Right lung (tissue), 5 donors: ENCODE results near the gene EPHA4. TPM values are rescaled to one million over a fixed set of nuclear protein-coding genes. Genes with fewer than 3 reads are reported as not detected.
"Not testable (repeated sequence)": the region's sequence is repeated elsewhere in the genome, so short reads cannot be mapped to it uniquely, and the experiment has no call there.

Source experiments
- DNase-seq, 2 donors: peaks; one replicate each; pipeline ENCODE4 v3.0.0-alpha.2; 2013
- polyA plus RNA-seq, 5 donors: library from polyadenylated mRNA; unstranded; fragments of 120-200 nt; gene quantifications; one replicate each; pipeline versions ENCODE4 v1.2.1 to v1.2.3, GENCODE V29; 2013; ENCODE audit warnings: inconsistent platforms in 1 of 5, low replicate concordance in 1 of 5; ENCODE audit not compliant: insufficient read length in 5 of 5, insufficient read depth in 1 of 5

Gene EPHA4
- polyA plus RNA-seq, 5 donors: 18.6 to 28.5 (median 27.8) TPM

DNA sequence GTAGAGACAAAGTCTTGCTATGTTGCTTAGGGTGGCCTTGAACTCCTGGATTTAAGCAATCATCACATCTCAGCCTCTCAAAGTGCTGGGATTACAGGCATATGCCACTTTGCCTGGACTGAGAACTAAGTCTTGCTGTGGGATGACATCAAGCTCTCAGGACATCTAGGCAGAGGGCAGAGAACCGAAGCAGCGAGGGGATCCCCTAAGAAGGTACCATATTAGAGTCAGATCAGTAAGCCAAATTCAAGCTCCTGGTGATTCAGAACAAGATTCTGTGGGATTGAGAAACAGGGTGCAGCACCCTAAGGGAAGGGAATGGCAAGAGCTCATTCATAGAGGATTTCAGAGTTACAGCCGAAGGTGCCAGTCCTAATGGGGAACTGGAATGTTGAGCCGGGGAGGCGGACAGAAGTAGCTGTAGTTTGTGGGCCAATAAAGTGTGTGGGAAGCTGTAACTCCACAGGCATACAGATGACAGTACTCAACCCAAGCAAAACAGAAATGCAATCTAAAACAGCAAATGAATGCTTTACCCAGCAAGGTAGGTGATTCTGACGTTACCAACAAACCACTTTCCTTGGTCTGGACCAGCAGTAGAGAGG, 30.9 kb downstream of the EPHA4 start:
- DNase-seq: no peak

DNA sequence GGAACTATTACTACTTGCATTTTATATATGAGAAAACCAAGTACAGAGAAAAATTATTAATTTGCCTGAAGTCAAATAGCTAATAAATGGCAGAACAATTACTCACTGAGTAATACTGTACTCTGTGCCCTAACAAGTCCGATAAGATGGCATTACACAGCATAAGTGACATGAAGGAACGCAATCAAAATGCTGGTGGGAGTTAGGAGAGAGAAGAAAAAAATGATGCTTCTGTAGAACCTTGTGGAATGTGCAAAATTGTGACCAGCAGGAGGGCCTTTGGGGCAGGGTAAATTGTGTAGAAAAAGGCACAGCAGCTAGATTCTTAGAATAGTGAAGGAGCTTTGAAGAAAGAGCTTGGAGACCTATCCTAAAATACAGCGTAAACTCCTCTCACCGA, 32.9 kb downstream of the EPHA4 start:
- no peak for DNase-seq

DNA sequence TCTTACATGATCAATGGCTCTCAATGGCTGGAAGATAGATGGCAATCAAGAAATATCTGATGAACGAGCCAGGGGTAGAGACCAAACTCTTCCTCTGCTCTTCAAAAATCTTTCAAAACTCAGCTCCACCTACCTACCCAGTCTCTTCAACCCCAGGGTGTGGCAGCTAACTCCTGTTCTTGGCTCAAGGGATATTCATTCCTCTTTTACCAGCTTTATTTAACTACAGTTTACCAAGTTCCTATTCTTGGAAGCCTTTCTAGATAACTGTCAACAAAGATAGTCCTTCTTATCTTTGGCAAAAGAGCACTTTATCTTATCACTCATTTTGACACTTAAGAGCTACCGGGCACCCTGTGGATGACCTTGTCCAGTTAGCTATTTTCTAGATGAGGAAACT, 36.3 kb downstream of the EPHA4 start:
- no peak for DNase-seq

DNA sequence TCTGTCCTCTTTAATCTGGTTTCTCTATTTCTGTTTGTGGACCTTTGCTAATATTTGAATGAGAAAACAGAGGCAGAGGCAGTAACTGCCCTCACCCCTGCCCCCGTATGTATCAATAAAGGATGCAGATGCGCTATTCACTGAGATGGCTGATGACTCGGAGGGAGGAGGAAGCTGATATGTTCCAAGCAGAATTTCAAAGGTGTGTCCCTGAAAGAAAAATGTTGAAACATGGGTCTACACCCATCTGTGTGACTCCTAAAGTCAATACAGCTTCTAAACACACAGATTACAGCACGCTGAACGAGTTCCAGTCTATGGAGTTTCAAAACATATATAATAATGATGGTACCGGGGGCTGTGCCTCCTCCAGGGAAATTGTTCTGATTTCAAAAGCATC, 38.8 kb downstream of the EPHA4 start:
- DNase-seq: no peak

DNA sequence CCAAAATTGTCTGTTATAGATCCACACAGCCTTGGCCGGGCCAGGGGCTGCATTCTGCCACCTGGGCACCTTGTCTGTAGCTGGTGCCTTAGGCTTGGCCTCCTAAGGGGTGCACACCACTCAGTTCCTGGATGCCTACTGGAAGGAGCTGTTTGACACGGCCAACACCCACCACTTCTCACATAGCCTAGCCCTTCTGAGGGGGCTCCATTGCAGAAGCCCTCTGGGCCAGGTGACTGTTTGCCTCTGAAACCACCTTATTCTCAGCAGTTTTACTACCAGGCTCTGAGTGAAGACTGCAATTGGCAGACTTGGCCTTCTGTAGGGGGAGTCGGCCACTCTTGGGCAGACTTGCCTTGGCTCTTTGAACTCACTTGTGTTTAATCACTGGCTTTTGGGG, 39.5 kb downstream of the EPHA4 start:
- no peak for DNase-seq

DNA sequence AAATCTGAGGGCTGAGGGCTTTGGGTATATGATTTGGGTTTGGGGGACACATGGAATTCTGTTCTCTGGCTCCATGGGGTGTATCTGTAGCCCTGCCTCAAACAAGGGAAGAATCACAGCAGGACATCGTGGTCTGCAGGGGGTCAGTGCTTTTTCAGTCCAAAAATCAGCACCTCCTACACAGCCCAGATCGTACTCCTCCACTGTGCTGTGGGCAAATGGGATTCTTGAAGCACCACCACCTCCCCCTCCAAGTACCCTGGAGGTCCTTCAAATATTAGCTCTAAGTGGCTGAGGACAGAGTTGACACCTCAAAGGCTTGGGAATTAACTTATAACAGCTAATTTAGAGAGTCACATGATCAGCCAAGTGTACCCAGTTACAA, 41.5 kb downstream of the EPHA4 start:
- DNase-seq: no peak

DNA sequence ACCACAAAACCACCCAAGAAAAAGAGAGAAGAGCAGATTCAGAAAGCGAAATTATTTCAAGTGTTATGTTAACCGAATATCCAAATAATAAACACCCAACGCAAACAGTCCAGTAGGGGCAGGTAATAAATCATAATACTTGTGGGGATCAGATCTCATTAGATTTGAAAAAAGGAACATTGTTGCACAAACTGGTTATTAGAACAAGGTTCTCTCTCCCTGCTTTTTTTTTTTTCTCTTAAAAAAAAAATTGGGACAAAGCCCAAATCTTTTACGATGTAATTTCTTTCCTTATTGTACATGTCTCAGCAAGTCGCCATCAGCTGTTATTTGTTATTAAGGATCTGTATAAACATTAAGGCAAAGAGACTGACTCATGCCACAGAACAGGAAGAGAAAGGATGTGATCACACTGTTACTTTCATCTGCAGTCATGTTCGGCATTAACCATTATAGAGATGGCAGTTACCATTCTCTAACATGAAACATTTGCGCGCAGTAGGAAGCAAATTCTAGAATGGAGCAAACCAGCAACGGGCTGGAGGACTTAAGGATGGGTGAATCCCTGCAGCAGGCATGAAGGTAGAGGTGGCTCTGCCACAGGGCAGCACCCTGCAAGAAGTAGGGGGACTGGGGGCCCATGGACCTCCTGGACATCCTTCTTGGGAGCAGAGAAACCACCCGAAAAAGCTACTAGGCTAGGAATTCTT, 42.0 kb downstream of the EPHA4 start:
- no peak for DNase-seq

DNA sequence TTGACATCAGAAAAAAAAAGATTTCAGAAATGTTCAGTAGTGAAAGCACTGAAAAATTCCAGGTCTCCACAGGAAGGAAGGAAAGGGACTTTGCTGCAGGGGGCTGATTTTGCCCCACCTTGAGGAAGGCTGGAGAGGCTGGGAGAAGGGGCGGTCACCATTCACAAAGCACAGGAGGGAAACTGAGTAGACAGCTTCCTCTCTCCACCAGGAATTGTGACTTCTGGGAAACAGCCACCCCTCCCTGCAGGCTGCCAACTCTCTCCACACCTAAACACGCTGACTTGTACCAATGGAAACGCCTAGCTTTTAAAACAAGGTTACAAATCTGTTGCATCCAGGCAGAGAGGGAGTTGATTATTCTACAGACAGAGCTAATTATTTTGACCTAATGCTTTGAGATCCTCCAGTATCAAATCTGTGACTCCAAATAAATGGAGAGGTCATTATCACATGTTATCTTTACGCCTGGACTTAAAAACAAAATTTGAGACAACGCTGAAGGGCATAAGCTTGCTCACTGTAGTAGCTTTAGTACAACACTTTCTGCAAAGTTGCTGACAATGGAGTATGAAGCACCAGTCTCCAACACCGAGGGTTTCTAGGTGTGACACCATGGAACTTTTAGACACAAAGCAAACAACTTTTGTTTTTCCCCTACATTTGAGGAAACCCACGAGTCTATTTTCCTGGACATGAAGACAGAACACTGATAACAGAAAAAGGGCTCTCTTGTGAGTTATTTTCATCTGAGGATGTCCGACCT, 42.7 kb downstream of the EPHA4 start:
- DNase-seq: no peak

DNA sequence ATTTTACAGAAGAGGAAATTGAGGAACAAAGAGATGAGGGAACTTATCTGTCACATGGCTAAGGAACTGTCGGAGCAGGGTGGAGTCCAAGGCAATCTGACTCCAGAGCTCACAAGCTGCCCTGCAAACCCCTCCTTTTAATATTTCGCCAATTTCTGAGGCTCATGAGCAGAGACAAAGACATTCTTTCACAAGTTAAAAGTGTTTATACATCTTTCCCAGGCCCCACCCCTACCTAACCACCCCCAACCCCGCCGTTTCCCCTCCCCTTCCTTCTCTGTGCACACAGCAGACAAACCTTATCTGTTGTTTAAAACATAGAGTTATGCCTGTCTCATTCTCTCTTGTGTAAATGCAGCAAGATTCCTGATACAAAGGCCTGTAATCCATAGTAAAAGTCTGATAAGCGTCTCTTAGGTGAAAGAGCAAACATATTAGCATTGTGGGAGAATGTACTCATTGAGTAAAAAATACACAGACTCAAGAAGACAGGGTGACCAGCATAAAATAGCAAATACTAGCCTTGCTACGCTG, 44.3 kb downstream of the EPHA4 start:
- no peak for DNase-seq

DNA sequence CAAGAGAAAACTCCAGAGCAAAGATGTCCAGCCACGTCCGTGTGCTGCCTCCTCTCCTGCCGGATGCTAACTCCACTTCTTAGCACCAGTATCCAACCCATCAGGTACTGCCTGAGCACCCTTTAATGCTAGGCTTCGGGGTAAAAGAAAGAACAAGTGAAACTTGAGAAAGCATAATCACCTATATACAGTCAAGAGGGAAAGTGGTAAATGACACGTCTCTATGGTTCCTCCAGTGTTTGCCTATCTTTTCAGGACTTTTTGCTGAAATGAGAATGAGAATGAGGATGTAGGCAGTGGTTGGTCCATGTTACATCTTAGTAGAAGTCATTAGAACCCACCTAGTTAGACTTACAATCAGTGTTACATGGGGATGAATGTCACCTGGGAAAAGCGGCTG, 47.9 kb downstream of the EPHA4 start:
- no peak for DNase-seq

DNA sequence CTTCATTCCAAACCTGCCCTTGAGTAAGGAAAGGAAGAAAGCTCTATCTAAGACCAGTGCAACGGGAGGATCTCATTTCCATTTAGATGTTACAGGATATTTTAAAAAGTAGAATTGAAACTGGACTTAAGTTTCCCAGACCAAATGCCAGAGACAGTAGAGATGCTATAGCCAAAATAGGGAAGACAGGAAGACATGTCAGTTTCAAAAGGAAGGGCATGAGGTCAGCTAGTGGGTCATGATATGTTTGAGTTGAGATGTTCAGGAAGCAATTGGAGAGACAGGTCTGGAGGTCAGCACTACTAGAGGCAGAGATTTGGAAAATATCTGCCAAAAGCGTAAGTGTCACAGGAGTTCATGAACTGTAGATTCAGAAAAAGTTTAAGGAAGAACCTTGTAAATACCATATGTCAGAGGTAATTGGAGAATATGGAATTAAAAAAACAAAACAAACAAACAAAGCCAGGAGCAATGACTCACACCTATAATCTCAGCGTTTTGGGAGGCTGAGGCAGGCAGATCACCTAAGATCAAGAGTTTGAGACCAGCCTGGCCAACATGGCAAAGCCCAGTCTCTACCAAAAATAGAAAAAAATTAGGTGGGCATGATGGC, 50.8 kb downstream of the EPHA4 start:
- DNase-seq: no peak

DNA sequence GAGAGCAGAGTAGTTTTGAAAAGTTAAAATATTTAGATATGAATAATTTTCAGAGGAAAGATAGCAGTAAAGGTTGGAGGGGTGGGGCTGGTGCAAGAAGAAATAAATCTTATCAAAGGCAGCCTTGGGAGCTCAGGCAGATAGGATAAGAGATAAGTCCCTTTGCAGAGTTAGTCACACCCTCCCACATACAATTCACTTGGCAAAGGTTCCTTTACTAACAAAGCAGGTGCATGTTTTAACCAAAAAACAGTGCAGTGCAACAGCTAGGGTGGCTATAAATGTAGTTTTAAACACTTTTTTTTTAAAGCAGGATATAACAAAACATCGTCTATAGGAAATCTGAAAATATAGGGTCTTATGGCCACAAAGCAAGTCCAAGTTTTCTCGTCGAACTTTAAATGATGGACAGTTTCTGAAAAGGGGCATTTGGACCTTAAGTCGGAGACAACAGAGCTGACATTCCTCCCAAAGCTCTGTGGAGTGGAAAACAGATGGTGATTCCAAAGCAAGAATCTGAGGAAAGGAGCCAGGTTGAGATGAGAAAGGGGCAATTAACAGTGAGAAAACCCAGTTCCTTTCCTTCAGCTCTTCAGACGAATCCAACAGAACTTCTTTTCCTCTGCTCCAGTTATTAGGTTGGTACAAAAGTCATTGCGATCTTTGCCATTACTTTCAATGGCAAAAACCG, 53.0 kb downstream of the EPHA4 start:
- no peak for DNase-seq

DNA sequence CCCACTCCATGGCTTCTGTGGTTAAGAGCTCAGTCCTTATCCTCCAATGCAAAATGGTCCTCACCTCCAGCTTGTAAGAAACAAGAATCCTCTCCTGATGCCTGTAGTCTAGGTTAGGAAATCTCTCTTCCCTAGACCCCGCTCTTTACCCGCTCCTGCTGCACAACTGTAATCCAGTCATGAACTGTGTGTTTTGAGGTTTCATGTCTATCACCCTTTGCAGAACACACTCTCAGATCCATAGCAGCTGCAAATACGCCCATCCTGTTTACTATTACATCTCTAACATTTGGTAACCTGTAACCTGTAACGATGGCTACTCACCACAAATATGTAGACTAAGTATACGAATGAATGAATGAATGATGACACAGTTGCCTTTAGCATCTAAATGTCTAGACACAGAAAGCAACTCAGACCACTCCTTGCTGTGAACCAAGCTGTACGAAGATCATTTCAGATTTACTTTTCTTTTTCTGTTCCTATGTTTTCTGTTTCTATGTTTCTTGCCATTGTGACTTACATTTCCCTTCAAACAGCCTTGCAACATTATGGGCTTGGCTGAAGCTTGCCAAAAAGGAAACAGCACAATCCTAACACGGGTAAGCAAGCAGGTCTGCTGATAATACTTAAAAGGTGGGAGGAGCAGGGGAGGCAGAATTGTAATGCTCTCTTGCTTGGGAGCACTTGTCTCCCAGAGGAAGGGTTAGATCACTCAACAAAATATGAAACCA, 53.7 kb downstream of the EPHA4 start:
- DNase-seq: no peak

DNA sequence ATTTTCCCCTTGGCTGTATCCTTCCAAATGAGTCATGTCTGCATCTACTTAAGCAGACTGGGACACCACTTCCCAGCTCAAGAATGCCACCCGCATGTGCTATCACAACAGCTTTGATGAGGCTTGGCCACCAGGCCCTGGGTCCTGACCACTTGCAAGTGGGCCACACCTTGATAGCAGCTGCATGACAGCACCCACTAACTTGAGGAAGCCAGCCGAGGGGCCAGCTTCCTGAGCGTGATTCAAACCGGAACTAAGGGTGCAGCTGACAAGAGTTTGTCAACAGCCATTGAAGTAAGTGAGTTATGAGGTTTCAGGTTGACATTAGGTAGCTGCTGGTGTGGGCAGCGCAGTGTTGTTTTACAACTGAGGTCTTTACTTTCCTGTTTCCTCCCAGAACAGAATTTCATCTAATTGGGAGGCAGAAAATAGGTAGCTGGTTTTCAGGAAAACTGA, 54.4 kb downstream of the EPHA4 start:
- DNase-seq: no peak

DNA sequence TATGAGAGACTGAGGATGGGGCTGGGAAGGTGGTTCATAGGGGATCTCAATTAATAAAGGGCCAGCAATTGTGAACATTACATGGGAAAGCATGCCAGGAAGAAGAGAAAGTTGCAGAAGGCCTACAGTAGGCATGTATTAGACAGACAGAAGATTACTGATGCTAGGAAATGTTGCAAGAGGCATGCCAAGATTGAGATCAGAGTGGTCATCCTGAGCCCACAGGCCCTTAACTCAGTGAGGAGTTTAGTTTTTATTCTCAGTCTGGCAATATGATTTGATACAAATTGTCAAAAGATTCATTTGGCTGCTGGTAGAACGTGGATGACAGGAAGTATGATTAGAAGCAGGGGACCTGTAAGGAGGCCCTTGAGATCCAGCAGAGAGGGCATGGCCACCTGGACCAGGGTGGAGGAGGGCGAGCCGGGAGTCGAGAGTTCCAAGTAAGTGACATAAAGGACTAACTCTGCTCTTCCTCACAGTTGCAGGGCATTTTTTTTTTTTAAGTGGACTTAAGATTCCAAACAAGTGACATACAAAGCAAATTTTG, 54.9 kb downstream of the EPHA4 start:
- DNase-seq: no peak

DNA sequence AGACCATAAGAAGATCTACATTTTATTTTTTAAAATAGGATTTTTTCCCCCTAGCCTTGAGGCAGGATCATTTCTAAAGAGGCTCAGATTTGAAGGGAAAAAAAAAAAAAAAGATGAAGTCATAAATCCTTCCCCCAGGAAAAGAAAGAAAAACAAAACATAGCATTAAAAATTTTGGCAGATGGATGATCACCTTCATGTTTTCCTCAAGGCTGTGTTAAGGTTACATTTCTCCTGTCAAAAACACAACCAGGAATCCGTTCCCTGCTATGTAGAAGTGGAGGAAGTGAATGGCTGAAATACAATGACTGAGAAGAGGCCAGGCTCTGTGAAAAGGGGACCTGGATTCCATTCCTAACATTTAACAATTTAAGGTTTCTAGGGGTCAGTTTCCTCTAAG, 56.2 kb downstream of the EPHA4 start:
- no peak for DNase-seq

DNA sequence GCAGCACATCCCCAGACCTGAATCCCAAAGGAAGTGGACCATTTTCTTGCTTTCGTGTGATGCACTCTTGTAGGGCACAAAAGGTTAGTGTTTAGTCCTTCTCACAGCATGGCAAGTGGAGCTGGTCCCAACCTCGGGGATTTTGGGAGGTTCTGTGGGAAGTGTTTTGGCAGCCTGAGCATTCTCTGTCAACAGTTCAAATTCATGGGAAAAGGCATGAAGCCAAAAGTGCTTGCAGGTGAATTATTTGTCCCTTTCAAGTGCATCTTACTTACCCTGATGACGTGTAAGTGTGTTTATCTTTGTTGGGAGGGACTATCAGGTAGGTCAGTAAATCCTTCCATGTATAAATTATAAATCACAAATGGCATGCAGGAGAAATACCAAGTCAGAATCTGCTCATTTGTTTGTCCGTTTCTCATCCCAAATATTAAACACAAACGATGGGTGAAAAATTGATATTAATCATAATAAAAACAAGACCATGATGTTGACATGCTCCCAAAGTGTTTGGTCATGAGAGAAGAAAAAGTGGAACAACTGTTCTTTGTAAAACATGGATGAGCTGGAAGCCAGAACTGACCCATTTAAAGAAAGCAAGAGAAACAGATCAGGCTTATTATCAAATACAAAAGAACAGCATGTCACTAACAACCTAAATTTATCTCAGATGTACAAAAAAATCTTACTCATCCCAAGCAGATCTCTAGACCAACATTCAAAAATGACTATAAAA, 57.6 kb downstream of the EPHA4 start:
- DNase-seq: no peak

DNA sequence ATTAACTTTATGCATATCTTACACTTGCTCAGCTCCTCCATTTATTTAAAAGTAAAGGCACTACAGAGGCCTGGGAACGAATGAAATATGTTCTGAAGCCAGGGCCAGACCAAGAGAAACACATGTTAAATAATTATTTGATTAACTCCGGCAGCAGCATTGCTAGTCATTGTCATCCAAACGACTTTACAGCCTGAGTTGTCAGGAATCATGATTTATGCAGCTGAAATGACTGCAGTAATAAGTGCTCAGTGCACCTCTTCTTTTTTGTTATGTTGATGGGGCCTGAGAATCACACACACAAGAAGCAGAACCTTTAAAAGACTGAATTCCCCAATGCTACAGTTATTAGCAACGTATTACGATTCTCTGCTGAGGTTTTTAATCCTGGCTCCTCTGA, 58.9 kb downstream of the EPHA4 start:
- no peak for DNase-seq

DNA sequence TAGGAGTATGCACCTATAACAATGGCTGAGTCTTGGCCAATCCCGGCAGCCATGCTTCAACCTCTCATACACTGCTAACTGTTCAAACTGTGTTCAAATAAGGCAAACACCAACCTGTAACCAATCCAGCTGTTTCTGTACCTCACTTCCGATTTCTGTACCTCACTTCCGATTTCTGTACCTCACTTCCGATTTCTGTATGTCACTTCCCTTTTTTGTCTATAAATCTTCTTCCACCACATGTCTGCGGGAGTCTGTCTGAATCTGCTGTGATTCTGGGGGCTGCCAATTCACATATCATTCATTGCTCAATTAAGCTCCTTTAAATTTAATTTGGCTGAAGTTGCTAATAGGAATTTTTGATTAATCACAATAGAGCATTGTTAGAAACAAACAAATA, 60.8 kb downstream of the EPHA4 start:
- DNase-seq: not testable (repeated sequence)

DNA sequence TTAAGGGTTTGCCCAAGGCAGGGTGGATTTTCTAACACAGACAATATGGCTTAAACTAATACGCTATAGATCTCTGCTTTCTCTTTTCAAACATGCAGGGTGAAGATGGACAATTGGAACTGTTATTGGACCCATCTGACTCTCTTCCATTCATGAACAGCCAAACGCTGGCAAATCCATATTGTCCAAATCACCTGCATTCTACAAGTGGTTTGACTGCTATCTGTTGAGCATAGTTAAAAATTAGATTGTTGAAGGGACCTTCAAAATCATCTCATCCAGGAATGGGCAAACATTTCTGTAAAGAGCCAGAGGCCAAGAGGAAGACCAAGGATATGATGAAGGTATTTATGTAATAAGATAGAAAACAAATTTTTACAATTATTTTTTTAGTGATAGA, 65.6 kb downstream of the EPHA4 start:
- DNase-seq: no peak
